ENCODE results near the gene CLEC20A. TPM values are rescaled to one million over a fixed set of nuclear protein-coding genes. Genes with fewer than 3 reads are reported as not detected.
A peak's percentile ranks its signal among the peaks of the same experiment; 100 is the strongest.

CLEC20A gene
- total and polyA plus RNA-seq, 11 donors: 0.23 TPM; not detected in 10

- TF ChIP-seq POLR2A (IDR thresholded peaks at IDR 0.05) (no peak), CTCF (IDR thresholded peaks at IDR 0.05) (no peak)
- Histone ChIP-seq H3K36me3 (no peaks in the 10 kb centered on the region), H3K27me3 (no peaks in the 10 kb centered on the region), H3K4me3 (no peak overlapping the region), H3K9me3 (no peaks in the 10 kb centered on the region), H3K27ac (no peak overlapping the region), H3K4me1 (peaks cover 0 to 37% (median 16%) of the 10 kb centered on the region in 12 donors)
- intact Hi-C loops (cut with DNase I): loop anchor here in 2 of 10 donors (5.0 to 10.0 kb wide), 2 partner anchors 224 to 227 kb away; no protein-coding TSS in a partner anchor
- 54 to 74% (median 59%) methylated on average over 7 of the region's 7 CpGs for WGBS, 4 donors
- ATAC-seq (no peak), DNase-seq (no peak)
Measured at GRCh38 chr1:178539291-178539690, 42.5 kb upstream of the CLEC20A start.

GRCh38 chr1:178538192-178538916 lies 41.6 kb upstream of the CLEC20A start:
- Histone ChIP-seq H3K36me3 (no peaks in the 10 kb centered on the region), H3K27me3 (no peaks in the 10 kb centered on the region), H3K4me3 (no peak overlapping the region), H3K4me1 (peaks cover 0 to 32% (median 16%) of the 10 kb centered on the region in 12 donors), H3K27ac (peak overlapping the region in 3 of 12 donors; percentile 6 to 65 (median 7)), H3K9me3 (no peaks in the 10 kb centered on the region)
- DNase-seq: peak in 1 of 5 donors; percentile 66
- TF ChIP-seq POLR2A (IDR thresholded peaks at IDR 0.05) (no peak), CTCF (IDR thresholded peaks at IDR 0.05) (no peak)
- no peak for ATAC-seq
- 77 to 85% (median 79%) methylated on average over 8 to 9 of the region's 9 CpGs for WGBS, 4 donors
- intact Hi-C loops (cut with DNase I): loop anchor here in 2 of 10 donors (5.0 to 10.0 kb wide), 2 partner anchors 224 to 226 kb away; no protein-coding TSS in a partner anchor

- no peaks in the 10 kb centered on the region for H3K9me3 ChIP-seq
- ATAC-seq (peak in 1 of 4 donors; percentile 1), DNase-seq (no peak)
- H3K4me1 ChIP-seq: peaks cover 0 to 30% (median 16%) of the 10 kb centered on the region in 12 donors
- 68 to 82% (median 73%) methylated on average over 20 of the region's 20 CpGs for WGBS, 4 donors
- peak overlapping the region in 10 of 12 donors; percentile 1 to 86 (median 67) for H3K27ac ChIP-seq
- H3K36me3 ChIP-seq: no peaks in the 10 kb centered on the region
- no peaks in the 10 kb centered on the region for H3K27me3 ChIP-seq
- TF ChIP-seq POLR2A (IDR thresholded peaks at IDR 0.05) (no peak), CTCF (IDR thresholded peaks at IDR 0.05) (no peak)
- H3K4me3 ChIP-seq: no peak overlapping the region
- intact Hi-C loops (cut with DNase I): loop anchor here in 2 of 10 donors (5.0 to 10.0 kb wide), 2 partner anchors 223 to 225 kb away; no protein-coding TSS in a partner anchor
Measured at GRCh38 chr1:178537382-178538090, 40.8 kb upstream of the CLEC20A start.
